ENCODE results near the gene OR4D1. TPM values are rescaled to one million over a fixed set of nuclear protein-coding genes. Genes with fewer than 3 reads are reported as not detected.

The OR4D1 gene
- total RNA-seq, 2 donors from 2014 or later = not detected

- no peaks in the 10 kb centered on the region for H3K4me1 ChIP-seq
- intact Hi-C loops (cut with DNase I) = no loop called here
- H3K27me3 ChIP-seq = no peaks in the 10 kb centered on the region
- peaks cover 4% of the 10 kb centered on the region for H3K36me3 ChIP-seq
- no peak overlapping the region for H3K9ac ChIP-seq (ENCODE audit: low read depth in 2 of 2, low read length in 2 of 2)
- H3K27ac ChIP-seq = no peak overlapping the region
- no peak overlapping the region for H3K4me3 ChIP-seq
- DNase-seq = no peak
- H3K9me3 ChIP-seq = no peaks in the 10 kb centered on the region
- TF ChIP-seq, protein P1, sequence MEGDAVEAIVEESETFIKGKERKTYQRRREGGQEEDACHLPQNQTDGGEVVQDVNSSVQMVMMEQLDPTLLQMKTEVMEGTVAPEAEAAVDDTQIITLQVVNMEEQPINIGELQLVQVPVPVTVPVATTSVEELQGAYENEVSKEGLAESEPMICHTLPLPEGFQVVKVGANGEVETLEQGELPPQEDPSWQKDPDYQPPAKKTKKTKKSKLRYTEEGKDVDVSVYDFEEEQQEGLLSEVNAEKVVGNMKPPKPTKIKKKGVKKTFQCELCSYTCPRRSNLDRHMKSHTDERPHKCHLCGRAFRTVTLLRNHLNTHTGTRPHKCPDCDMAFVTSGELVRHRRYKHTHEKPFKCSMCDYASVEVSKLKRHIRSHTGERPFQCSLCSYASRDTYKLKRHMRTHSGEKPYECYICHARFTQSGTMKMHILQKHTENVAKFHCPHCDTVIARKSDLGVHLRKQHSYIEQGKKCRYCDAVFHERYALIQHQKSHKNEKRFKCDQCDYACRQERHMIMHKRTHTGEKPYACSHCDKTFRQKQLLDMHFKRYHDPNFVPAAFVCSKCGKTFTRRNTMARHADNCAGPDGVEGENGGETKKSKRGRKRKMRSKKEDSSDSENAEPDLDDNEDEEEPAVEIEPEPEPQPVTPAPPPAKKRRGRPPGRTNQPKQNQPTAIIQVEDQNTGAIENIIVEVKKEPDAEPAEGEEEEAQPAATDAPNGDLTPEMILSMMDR (IDR thresholded peaks at IDR 0.05) = no peak
These were observed 56.6 kb downstream of the OR4D1 start for GRCh38 chr17:58204796-58205195.

- TF ChIP-seq, protein P1 (IDR thresholded peaks at IDR 0.05) = no peak
- Histone ChIP-seq H3K9ac (ENCODE audit: low read depth in 2 of 2, low read length in 2 of 2) (no peak overlapping the region), H3K4me1 (no peaks in the 10 kb centered on the region), H3K27me3 (no peaks in the 10 kb centered on the region), H3K36me3 (peaks cover 4% of the 10 kb centered on the region), H3K27ac (no peak overlapping the region), H3K9me3 (no peaks in the 10 kb centered on the region), H3K4me3 (no peak overlapping the region)
- no peak for DNase-seq
- intact Hi-C loops (cut with DNase I) = no loop called here
These were observed 57.8 kb downstream of the OR4D1 start for GRCh38 chr17:58205936-58206335.

GRCh38 chr17:58207451-58207850, 59.3 kb downstream of the OR4D1 start:
- Histone ChIP-seq H3K27me3 (no peaks in the 10 kb centered on the region), H3K27ac (no peak overlapping the region), H3K9ac (ENCODE audit: low read depth in 2 of 2, low read length in 2 of 2) (no peak overlapping the region), H3K4me3 (no peak overlapping the region), H3K36me3 (peaks cover 4% of the 10 kb centered on the region), H3K9me3 (no peaks in the 10 kb centered on the region), H3K4me1 (no peaks in the 10 kb centered on the region)
- TF ChIP-seq, protein P1 (IDR thresholded peaks at IDR 0.05) = no peak
- no peak for DNase-seq
- intact Hi-C loops (cut with DNase I) = no loop called here

GRCh38 chr17:58208344-58208743, 60.2 kb downstream of the OR4D1 start:
- H3K9me3 ChIP-seq = no peaks in the 10 kb centered on the region
- H3K4me3 ChIP-seq = no peak overlapping the region
- no peaks in the 10 kb centered on the region for H3K4me1 ChIP-seq
- no peak overlapping the region for H3K9ac ChIP-seq (ENCODE audit: low read depth in 2 of 2, low read length in 2 of 2)
- intact Hi-C loops (cut with DNase I) = no loop called here
- DNase-seq = no peak
- TF ChIP-seq, protein P1 (IDR thresholded peaks at IDR 0.05) = no peak
- no peak overlapping the region for H3K27ac ChIP-seq
- no peaks in the 10 kb centered on the region for H3K27me3 ChIP-seq
- peaks cover 4% of the 10 kb centered on the region for H3K36me3 ChIP-seq

Other genes with a start within 250 kb of the OR4D1 start
- 10 to 100 TPM; 14.7 to 15.2 TPM for gene CUEDC1, start 193.0 kb upstream of the OR4D1 start, total RNA-seq
- gene VEZF1, start 160.1 kb upstream of the OR4D1 start, total RNA-seq = 10 to 100 TPM; 35.7 to 52.8 TPM
- 100 to 1,000 TPM; 173 to 315 TPM for gene SRSF1, start 141.1 kb upstream of the OR4D1 start, total RNA-seq
- 10 to 100 TPM; 34.3 to 41.2 TPM for gene DYNLL2, start 65.0 kb upstream of the OR4D1 start, total RNA-seq
- not detected for gene OR4D2, start 18.6 kb downstream of the OR4D1 start, total RNA-seq
- not detected for gene EPX, start 44.3 kb downstream of the OR4D1 start, total RNA-seq
- 10 to 100 TPM; 13.8 to 18.4 TPM for gene MKS1, start 70.9 kb downstream of the OR4D1 start, total RNA-seq
- gene LPO, start 90.2 kb downstream of the OR4D1 start, total RNA-seq = not detected
- gene MPO, start 132.6 kb downstream of the OR4D1 start, total RNA-seq = not detected
- gene TSPOAP1, start 180.4 kb downstream of the OR4D1 start, total RNA-seq = 1 to 10 TPM; 3.7 to 5.4 TPM
- 10 to 100 TPM; 68.7 to 75.3 TPM for gene SUPT4H1, start 203.8 kb downstream of the OR4D1 start, total RNA-seq